Urothelium cell line (cell line): Measurements from ENCODE around the gene IDUA.
A peak's percentile ranks its signal among the peaks of the same experiment; 100 is the strongest.
"Not testable (repeated sequence)": the region's sequence is repeated elsewhere in the genome, so short reads cannot be mapped to it uniquely, and the experiment has no call there.

Experiments used
- DNase-seq: peaks from one replicate; pipeline ENCODE4 v3.0.0; 2011; ENCODE audit warnings: low spot score, mixed read lengths
- FAIRE-seq: peaks from 2 replicates; lab custom pipeline; 2011; peaks lifted over from hg19 to GRCh38; lab: Jason Lieb, UNC

The IDUA gene

GRCh38 chr4:986879-987623 is at the start of gene IDUA:
Gene IDUA (plus strand): TSS chr4:987044. CDS start chr4:987085, 41 bp downstream.
- DNase-seq (peak; percentile 76), FAIRE-seq (no peak)

- FAIRE-seq, DNase-seq: not testable (repeated sequence)
Observed at GRCh38 chr4:939508-939907, 47.3 kb upstream of the IDUA start.

- no peak for DNase-seq
- FAIRE-seq: no peak
Observed at GRCh38 chr4:945274-946102, 41.4 kb upstream of the IDUA start.

- no peak for FAIRE-seq
- DNase-seq: no peak
Observed at GRCh38 chr4:946103-946450, 40.8 kb upstream of the IDUA start.

- no peak for DNase-seq
- FAIRE-seq: no peak
Observed at GRCh38 chr4:946517-947471, 40.0 kb upstream of the IDUA start.

GRCh38 chr4:947491-947971 is 39.3 kb upstream of the IDUA start:
- DNase-seq (no peak), FAIRE-seq (no peak)

GRCh38 chr4:948101-948935 is 38.5 kb upstream of the IDUA start:
- FAIRE-seq (no peak), DNase-seq (no peak)

- FAIRE-seq (no peak), DNase-seq (no peak)
Observed at GRCh38 chr4:948936-949300, 37.9 kb upstream of the IDUA start.

- no peak for FAIRE-seq
- DNase-seq: no peak
Observed at GRCh38 chr4:949656-950055, 37.2 kb upstream of the IDUA start.

GRCh38 chr4:950136-951020 is 36.5 kb upstream of the IDUA start:
- DNase-seq (no peak), FAIRE-seq (peak; percentile 42)

GRCh38 chr4:951186-951585 is 35.7 kb upstream of the IDUA start:
- DNase-seq (no peak), FAIRE-seq (no peak)

- FAIRE-seq (no peak), DNase-seq (no peak)
Observed at GRCh38 chr4:951594-952468, 35.0 kb upstream of the IDUA start.

- DNase-seq (no peak), FAIRE-seq (no peak)
Observed at GRCh38 chr4:952881-953573, 33.8 kb upstream of the IDUA start.

GRCh38 chr4:953574-953915 is 33.3 kb upstream of the IDUA start:
- no peak for DNase-seq
- FAIRE-seq: no peak

- DNase-seq (no peak), FAIRE-seq (no peak)
Observed at GRCh38 chr4:954211-955020, 32.4 kb upstream of the IDUA start.

- FAIRE-seq: no peak
- DNase-seq: no peak
Observed at GRCh38 chr4:955161-955921, 31.5 kb upstream of the IDUA start.
